Cardiac ventricle fibroblast (primary cell): ENCODE results near the gene CCDC124. TPM values are rescaled to one million over a fixed set of nuclear protein-coding genes. Genes with fewer than 3 reads are reported as not detected.

ENCODE experiments used
- total RNA-seq: library from RNA; depleted of rRNA; stranded (reverse); fragments of >200 nt; gene quantifications from 2 replicates; pipeline ENCODE4 v1.2.3, GENCODE V29; 2015

The CCDC124 gene, protein sequence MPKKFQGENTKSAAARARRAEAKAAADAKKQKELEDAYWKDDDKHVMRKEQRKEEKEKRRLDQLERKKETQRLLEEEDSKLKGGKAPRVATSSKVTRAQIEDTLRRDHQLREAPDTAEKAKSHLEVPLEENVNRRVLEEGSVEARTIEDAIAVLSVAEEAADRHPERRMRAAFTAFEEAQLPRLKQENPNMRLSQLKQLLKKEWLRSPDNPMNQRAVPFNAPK
- total RNA-seq = 51.8 and 67.5 TPM in 2 replicates

GRCh38 chr19:17932485-17933338 is at the start of gene CCDC124:
TSS of gene CCDC124 (plus strand) at chr19:17933015. CDS start at chr19:17936421, 3,406 bp downstream.

DNA sequence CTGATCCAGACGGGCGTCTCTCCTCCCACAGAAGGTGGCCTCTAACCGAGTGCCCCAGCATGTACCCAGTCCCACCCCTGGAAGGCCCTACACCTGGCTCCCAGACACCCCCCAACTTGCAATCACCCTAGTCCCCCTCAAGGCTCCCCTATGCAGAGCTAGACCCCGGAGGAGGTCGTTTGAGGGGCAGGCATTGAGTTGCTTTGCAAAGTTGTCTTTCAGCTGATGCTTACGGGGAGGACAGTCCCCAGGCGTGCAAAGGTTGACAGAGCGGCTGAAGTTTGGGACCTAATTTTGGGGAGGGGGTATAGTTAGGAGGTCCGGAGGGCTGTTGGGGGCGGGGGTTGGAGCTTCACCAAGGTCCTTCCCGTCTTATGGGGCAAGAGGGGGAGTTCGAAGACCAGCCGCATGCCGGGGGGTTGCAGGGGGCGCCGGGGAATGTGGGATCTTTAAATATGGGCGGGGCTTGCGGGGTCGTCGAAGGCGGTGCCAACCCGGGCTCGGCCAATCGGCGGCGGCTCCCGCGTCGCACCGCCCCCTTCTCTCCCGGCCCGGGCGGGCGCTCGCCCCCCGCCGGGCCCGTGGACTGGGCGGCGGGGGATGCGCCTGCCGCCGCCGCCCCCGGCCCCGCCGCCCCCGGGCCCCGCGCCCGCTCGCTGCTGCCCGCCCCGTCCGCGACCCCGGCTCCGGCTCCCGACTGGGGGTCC is 33.9 kb downstream of the CCDC124 start, which contains the start of gene KCNN1:
KCNN1 (plus strand) TSS at position 558 of the 707 bp plus-strand sequence. CDS start 6,782 bp downstream, outside the sequence.

Other genes with a start within 250 kb of the CCDC124 start
- gene UNC13A, start 244.7 kb upstream of the CCDC124 start, total RNA-seq = 0.06 TPM in 1 of 2 replicates, not detected in the other
- gene MAP1S, start 213.5 kb upstream of the CCDC124 start, total RNA-seq = 28.3 and 29.8 TPM in 2 replicates
- gene FCHO1, start 181.5 kb upstream of the CCDC124 start, total RNA-seq = 0.50 and 0.68 TPM in 2 replicates
- not detected in 2 replicates for gene B3GNT3, start 137.9 kb upstream of the CCDC124 start, total RNA-seq
- gene INSL3, start 111.5 kb upstream of the CCDC124 start, total RNA-seq = not detected in 2 replicates
- 6.3 and 7.7 TPM in 2 replicates for gene JAK3, start 85.0 kb upstream of the CCDC124 start, total RNA-seq
- gene RPL18A, start 73.1 kb upstream of the CCDC124 start, total RNA-seq = 1,805 and 2,205 TPM in 2 replicates
- not detected in 2 replicates for gene SLC5A5, start 61.1 kb upstream of the CCDC124 start, total RNA-seq
- 0.06 TPM in 1 of 2 replicates, not detected in the other for gene KCNN1, start 34.1 kb downstream of the CCDC124 start, total RNA-seq
- 16.6 and 23.1 TPM in 2 replicates for gene ARRDC2, start 75.2 kb downstream of the CCDC124 start, total RNA-seq
- not detected in 2 replicates for gene IL12RB1, start 153.9 kb downstream of the CCDC124 start, total RNA-seq
- 3.9 and 4.8 TPM in 2 replicates for gene MAST3, start 164.8 kb downstream of the CCDC124 start, total RNA-seq
- gene PIK3R2, start 220.1 kb downstream of the CCDC124 start, total RNA-seq = 55.4 and 60.7 TPM in 2 replicates
- gene IFI30, start 240.8 kb downstream of the CCDC124 start, total RNA-seq = 15.2 and 17.1 TPM in 2 replicates